WTC11 (cell line): ENCODE results near the gene NPHP3. TPM values are rescaled to one million over a fixed set of nuclear protein-coding genes. Genes with fewer than 3 reads are reported as not detected.
A peak's percentile ranks its signal among the peaks of the same experiment; 100 is the strongest.

ENCODE experiments used
- ATAC-seq: fragments of 200-7000 bp; cut with Tn5 transposase; 2 replicates; pipeline ENCODE4 v1.10.0; 2021; ENCODE audit warnings: mild to moderate bottlenecking, moderate library complexity
- CTCF ChIA-PET: fragments of 300-600 bp; sonication (Branson Sonifier 250); formaldehyde crosslinking; loops from one replicate; lab custom pipeline; 2021; ENCODE audit warnings: antibody characterized with exemption; lab: Charles Lee
- POLR2A ChIA-PET: fragments of 350-600 bp; sonication (Branson Sonifier 250); formaldehyde crosslinking; loops from one replicate; lab custom pipeline; 2021; ENCODE audit warnings: antibody characterized with exemption; lab: Charles Lee
- DNase-seq: peaks from one replicate; pipeline ENCODE4 v3.0.0; 2021; ENCODE audit warnings: low spot score
- H3K27ac Mint-ChIP-seq: 2 replicates; pipeline ENCODE4 v1.8.0; 2021; ENCODE audit warnings: mixed read lengths
- H3K27me3 Mint-ChIP-seq: 2 replicates; pipeline ENCODE4 v1.8.0; 2021; ENCODE audit warnings: low read depth, mild to moderate bottlenecking, moderate library complexity, mixed read lengths
- H3K36me3 Mint-ChIP-seq: 2 replicates; pipeline ENCODE4 v1.8.0; 2021; ENCODE audit warnings: mixed read lengths
- H3K4me1 Mint-ChIP-seq: 2 replicates; pipeline ENCODE4 v1.8.0; 2022; ENCODE audit warnings: mixed read lengths
- H3K4me3 Mint-ChIP-seq: 2 replicates; pipeline ENCODE4 v1.8.0; 2021; ENCODE audit warnings: mild to moderate bottlenecking, moderate library complexity, mixed read lengths
- H3K9me3 Mint-ChIP-seq: 2 replicates; pipeline ENCODE4 v1.8.0; 2021; ENCODE audit warnings: mixed read lengths
- CREB1 ChIP-seq: sonication (generic); formaldehyde crosslinking; IDR thresholded peaks from 2 replicates; pipeline ENCODE4 v1.8.0; 2023; ENCODE audit warnings: mild to moderate bottlenecking, missing genetic modification reagents
- ELF4 ChIP-seq: sonication (generic); formaldehyde crosslinking; IDR thresholded peaks from 2 replicates; pipeline ENCODE4 v1.8.1; 2022; ENCODE audit warnings: low read depth, mild to moderate bottlenecking, moderate library complexity, missing genetic modification reagents
- FOXP1 ChIP-seq: sonication (generic); formaldehyde crosslinking; IDR thresholded peaks from 2 replicates; pipeline ENCODE4 v1.8.0; 2022; ENCODE audit warnings: missing genetic modification reagents, mild to moderate bottlenecking, moderate library complexity, borderline replicate concordance
- GTF2I ChIP-seq: fragments of 250-450 bp; sonication (Bioruptor Pico); conservative IDR thresholded peaks from 2 replicates; pipeline ENCODE4 v1.4.0; 2021; ENCODE audit warnings: mild to moderate bottlenecking
- ZNF121 ChIP-seq: sonication (generic); formaldehyde crosslinking; IDR thresholded peaks from 2 replicates; pipeline ENCODE4 v1.8.0; 2023; ENCODE audit warnings: missing genetic modification reagents
- total RNA-seq: library from RNA; stranded (reverse); gene quantifications from 3 replicates; pipeline ENCODE4 v1.2.3, GENCODE V29; 2021
- TF ChIP-seq, protein P1 (sequence below): sonication (generic); formaldehyde crosslinking; IDR thresholded peaks from 2 replicates; pipeline ENCODE4 v1.8.1; 2023; ENCODE audit warnings: mild to moderate bottlenecking, moderate library complexity, missing genetic modification reagents
- TF ChIP-seq, protein P2 (sequence below): sonication (generic); formaldehyde crosslinking; IDR thresholded peaks from 2 replicates; pipeline ENCODE4 v1.8.0; 2023; ENCODE audit warnings: mild to moderate bottlenecking, missing genetic modification reagents
- TF ChIP-seq, protein P3 (sequence below): fragments of 250-450 bp; sonication (Bioruptor Pico); IDR thresholded peaks from 2 replicates; pipeline ENCODE4 v1.9.0; 2021; ENCODE audit warnings: mild to moderate bottlenecking, borderline replicate concordance
- TF ChIP-seq, protein P4 (sequence below): fragments of 250-450 bp; sonication (Bioruptor Pico); IDR thresholded peaks from 2 replicates; pipeline ENCODE4 v1.9.0; 2021; ENCODE audit warnings: mild to moderate bottlenecking
- TF ChIP-seq, protein P5 (sequence below): sonication (generic); formaldehyde crosslinking; IDR thresholded peaks from 2 replicates; pipeline ENCODE4 v1.8.1; 2023; ENCODE audit warnings: mild to moderate bottlenecking, missing genetic modification reagents
- TF ChIP-seq, protein P6 (sequence below): sonication (generic); formaldehyde crosslinking; IDR thresholded peaks from 2 replicates; pipeline ENCODE4 v1.8.1; 2022; ENCODE audit warnings: mild to moderate bottlenecking, moderate library complexity, missing genetic modification reagents

The NPHP3 gene
- total RNA-seq, 1 experiment from 2014 or later, result 15.4 TPM

DNA sequence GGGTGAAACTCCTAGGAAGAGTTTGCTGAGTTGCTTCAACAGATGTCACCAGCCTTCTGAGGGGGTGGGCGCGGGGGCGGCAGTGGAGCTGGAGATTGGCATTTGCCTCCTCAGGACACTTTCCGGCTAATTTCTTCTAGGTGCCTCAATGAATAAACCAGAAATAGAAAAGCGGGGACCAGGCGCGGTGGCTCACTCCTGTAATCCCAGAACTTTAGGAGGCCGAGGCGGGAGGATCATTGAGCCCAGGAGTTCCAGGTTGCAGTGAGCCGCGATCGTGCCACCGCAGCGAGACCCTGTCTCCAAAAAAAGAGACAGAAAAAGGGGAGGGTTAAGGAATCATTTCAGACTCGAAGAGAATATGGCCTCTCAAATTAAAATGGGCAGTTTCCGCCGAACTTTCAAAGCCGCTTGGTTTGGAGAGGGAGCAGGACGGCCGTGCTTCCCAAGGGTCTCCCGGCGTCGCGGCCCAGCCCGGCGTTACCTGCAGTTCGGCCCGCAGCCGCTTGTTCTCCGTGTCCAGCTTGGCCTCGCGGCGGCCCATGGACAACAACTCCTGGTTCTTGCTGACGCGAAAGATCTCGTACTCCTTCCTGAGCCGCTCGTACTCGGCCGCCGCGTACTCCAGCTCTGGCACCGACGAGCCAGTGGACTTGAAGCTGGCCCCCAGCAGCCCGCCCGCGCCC lies 587 bp downstream of the NPHP3 start:
- POLR2A ChIA-PET, result interaction anchor here (1.1 kb wide), 1 partner anchor 61 kb away, joined by 4 read pairs; no protein-coding TSS in a partner anchor
- DNase-seq (peak; percentile 79), ATAC-seq (peak; percentile 10)
- Mint-ChIP-seq H3K9me3 (no peaks in the 10 kb centered on the region), H3K4me1 (peaks cover 26% of the 10 kb centered on the region), H3K36me3 (peaks cover 10% of the 10 kb centered on the region), H3K4me3 (peak overlapping the region; percentile 91), H3K27ac (peak overlapping the region; percentile 83), H3K27me3 (no peaks in the 10 kb centered on the region)
- TF ChIP-seq, protein P1, sequence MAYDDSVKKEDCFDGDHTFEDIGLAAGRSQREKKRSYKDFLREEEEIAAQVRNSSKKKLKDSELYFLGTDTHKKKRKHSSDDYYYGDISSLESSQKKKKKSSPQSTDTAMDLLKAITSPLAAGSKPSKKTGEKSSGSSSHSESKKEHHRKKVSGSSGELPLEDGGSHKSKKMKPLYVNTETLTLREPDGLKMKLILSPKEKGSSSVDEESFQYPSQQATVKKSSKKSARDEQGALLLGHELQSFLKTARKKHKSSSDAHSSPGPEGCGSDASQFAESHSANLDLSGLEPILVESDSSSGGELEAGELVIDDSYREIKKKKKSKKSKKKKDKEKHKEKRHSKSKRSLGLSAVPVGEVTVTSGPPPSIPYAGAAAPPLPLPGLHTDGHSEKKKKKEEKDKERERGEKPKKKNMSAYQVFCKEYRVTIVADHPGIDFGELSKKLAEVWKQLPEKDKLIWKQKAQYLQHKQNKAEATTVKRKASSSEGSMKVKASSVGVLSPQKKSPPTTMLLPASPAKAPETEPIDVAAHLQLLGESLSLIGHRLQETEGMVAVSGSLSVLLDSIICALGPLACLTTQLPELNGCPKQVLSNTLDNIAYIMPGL (CRISPR knock-in tag), result 0 out of 2 replicates have a peak, but pooled peaks have one; percentile 47
- TF ChIP-seq, protein P2, sequence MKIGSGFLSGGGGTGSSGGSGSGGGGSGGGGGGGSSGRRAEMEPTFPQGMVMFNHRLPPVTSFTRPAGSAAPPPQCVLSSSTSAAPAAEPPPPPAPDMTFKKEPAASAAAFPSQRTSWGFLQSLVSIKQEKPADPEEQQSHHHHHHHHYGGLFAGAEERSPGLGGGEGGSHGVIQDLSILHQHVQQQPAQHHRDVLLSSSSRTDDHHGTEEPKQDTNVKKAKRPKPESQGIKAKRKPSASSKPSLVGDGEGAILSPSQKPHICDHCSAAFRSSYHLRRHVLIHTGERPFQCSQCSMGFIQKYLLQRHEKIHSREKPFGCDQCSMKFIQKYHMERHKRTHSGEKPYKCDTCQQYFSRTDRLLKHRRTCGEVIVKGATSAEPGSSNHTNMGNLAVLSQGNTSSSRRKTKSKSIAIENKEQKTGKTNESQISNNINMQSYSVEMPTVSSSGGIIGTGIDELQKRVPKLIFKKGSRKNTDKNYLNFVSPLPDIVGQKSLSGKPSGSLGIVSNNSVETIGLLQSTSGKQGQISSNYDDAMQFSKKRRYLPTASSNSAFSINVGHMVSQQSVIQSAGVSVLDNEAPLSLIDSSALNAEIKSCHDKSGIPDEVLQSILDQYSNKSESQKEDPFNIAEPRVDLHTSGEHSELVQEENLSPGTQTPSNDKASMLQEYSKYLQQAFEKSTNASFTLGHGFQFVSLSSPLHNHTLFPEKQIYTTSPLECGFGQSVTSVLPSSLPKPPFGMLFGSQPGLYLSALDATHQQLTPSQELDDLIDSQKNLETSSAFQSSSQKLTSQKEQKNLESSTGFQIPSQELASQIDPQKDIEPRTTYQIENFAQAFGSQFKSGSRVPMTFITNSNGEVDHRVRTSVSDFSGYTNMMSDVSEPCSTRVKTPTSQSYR (CRISPR knock-in tag), result no peak
- TF ChIP-seq ZNF121 (CRISPR knock-in tag) (peak; percentile 89), FOXP1 (CRISPR knock-in tag) (peak; percentile 73; the same call in 1 of the 2 replicates), ELF4 (CRISPR knock-in tag) (no peak), GTF2I (CRISPR knock-in tag) (peak; percentile 86), CREB1 (CRISPR knock-in tag) (no peak)
- TF ChIP-seq, protein P3, sequence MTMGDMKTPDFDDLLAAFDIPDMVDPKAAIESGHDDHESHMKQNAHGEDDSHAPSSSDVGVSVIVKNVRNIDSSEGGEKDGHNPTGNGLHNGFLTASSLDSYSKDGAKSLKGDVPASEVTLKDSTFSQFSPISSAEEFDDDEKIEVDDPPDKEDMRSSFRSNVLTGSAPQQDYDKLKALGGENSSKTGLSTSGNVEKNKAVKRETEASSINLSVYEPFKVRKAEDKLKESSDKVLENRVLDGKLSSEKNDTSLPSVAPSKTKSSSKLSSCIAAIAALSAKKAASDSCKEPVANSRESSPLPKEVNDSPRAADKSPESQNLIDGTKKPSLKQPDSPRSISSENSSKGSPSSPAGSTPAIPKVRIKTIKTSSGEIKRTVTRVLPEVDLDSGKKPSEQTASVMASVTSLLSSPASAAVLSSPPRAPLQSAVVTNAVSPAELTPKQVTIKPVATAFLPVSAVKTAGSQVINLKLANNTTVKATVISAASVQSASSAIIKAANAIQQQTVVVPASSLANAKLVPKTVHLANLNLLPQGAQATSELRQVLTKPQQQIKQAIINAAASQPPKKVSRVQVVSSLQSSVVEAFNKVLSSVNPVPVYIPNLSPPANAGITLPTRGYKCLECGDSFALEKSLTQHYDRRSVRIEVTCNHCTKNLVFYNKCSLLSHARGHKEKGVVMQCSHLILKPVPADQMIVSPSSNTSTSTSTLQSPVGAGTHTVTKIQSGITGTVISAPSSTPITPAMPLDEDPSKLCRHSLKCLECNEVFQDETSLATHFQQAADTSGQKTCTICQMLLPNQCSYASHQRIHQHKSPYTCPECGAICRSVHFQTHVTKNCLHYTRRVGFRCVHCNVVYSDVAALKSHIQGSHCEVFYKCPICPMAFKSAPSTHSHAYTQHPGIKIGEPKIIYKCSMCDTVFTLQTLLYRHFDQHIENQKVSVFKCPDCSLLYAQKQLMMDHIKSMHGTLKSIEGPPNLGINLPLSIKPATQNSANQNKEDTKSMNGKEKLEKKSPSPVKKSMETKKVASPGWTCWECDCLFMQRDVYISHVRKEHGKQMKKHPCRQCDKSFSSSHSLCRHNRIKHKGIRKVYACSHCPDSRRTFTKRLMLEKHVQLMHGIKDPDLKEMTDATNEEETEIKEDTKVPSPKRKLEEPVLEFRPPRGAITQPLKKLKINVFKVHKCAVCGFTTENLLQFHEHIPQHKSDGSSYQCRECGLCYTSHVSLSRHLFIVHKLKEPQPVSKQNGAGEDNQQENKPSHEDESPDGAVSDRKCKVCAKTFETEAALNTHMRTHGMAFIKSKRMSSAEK (CRISPR knock-in tag), result no peak
- TF ChIP-seq, protein P4, sequence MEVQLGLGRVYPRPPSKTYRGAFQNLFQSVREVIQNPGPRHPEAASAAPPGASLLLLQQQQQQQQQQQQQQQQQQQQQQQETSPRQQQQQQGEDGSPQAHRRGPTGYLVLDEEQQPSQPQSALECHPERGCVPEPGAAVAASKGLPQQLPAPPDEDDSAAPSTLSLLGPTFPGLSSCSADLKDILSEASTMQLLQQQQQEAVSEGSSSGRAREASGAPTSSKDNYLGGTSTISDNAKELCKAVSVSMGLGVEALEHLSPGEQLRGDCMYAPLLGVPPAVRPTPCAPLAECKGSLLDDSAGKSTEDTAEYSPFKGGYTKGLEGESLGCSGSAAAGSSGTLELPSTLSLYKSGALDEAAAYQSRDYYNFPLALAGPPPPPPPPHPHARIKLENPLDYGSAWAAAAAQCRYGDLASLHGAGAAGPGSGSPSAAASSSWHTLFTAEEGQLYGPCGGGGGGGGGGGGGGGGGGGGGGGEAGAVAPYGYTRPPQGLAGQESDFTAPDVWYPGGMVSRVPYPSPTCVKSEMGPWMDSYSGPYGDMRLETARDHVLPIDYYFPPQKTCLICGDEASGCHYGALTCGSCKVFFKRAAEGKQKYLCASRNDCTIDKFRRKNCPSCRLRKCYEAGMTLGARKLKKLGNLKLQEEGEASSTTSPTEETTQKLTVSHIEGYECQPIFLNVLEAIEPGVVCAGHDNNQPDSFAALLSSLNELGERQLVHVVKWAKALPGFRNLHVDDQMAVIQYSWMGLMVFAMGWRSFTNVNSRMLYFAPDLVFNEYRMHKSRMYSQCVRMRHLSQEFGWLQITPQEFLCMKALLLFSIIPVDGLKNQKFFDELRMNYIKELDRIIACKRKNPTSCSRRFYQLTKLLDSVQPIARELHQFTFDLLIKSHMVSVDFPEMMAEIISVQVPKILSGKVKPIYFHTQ (CRISPR knock-in tag), result no peak
- TF ChIP-seq, protein P5, sequence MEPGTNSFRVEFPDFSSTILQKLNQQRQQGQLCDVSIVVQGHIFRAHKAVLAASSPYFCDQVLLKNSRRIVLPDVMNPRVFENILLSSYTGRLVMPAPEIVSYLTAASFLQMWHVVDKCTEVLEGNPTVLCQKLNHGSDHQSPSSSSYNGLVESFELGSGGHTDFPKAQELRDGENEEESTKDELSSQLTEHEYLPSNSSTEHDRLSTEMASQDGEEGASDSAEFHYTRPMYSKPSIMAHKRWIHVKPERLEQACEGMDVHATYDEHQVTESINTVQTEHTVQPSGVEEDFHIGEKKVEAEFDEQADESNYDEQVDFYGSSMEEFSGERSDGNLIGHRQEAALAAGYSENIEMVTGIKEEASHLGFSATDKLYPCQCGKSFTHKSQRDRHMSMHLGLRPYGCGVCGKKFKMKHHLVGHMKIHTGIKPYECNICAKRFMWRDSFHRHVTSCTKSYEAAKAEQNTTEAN (CRISPR knock-in tag), result no peak
- TF ChIP-seq, protein P6, sequence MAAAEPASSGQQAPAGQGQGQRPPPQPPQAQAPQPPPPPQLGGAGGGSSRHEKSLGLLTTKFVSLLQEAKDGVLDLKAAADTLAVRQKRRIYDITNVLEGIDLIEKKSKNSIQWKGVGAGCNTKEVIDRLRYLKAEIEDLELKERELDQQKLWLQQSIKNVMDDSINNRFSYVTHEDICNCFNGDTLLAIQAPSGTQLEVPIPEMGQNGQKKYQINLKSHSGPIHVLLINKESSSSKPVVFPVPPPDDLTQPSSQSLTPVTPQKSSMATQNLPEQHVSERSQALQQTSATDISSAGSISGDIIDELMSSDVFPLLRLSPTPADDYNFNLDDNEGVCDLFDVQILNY (CRISPR knock-in tag), result no peak
- CTCF ChIA-PET, result interaction anchor here (1.1 kb wide), 1 partner anchor 9 kb away, joined by 3 read pairs; no protein-coding TSS in a partner anchor
